ENCODE data around the gene LTB4R2.

The LTB4R2 gene

DNA sequence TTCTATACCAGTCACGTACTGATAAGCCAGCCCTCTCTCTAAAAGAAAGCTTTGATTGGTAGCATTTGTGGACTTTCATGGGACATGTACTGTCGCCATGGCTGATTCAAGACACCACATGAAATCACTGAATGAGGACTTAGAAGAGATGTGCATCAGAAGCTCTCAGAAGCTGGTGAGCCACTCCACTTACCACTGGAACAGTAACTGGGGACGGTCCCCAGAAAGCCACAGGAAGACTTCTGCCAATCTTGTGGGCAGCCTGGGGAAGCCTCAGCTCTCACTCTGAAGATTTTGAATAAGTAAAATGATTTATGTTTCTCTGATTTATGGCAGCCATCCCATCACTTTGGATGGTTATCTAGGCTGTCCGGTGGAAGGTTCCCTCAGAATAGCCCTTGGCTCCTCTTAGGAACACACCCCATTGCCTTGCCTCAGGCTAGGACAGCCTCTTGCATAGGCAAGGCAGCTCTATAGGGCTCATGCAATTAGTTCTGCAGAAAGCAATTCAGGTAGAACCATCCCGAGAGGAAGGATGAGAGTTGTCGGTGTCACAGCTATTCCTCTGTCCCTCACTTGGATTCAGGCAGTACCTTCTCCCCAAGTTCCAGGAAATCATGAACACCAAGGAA is 20.2 kb upstream of the LTB4R2 start:
- Histone ChIP-seq H3K36me3 (ENCODE audit: low read depth) (peaks cover 58% of the 10 kb centered on the region), H3K4me3 (ENCODE audit: severe bottlenecking) (no peak overlapping the region), H3K4me1 (ENCODE audit: insufficient read depth, poor library complexity, severe bottlenecking) (peaks cover 6% of the 10 kb centered on the region), H3K9me3 (ENCODE audit: severe bottlenecking) (no peaks in the 10 kb centered on the region), H3K27ac (ENCODE audit: poor library complexity, severe bottlenecking) (no peak overlapping the region), H3K27me3 (ENCODE audit: insufficient read depth, poor library complexity, severe bottlenecking) (no peaks in the 10 kb centered on the region)
- no peak for TF ChIP-seq CTCF (IDR thresholded peaks at IDR 0.05; ENCODE audit: poor library complexity, severe bottlenecking)
- DNase-seq (ENCODE audit: low spot score) (no peak), ATAC-seq (ENCODE audit: low read depth) (no peak)

DNA sequence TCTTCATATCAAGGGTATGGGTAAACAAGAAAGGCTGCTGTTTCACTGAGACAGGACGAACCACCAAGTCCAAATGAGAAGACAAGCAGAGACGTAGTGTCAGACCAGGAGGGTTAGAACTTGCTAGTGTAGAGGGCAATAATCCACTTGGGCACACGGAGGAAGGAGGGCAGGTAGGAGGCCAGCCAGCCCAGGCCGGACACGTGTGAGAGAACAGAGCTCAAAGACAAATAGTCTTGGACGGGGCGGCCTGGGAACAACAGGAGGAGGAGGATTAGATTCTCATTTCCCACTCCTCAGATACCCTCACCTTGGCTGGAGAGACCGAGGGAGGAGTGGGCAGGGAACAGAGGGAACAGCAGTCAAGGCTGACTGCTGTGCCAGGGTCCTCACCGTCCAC is 19.2 kb upstream of the LTB4R2 start:
- no peaks in the 10 kb centered on the region for H3K27me3 ChIP-seq (ENCODE audit: insufficient read depth, poor library complexity, severe bottlenecking)
- TF ChIP-seq CTCF (IDR thresholded peaks at IDR 0.05; ENCODE audit: poor library complexity, severe bottlenecking): no peak
- DNase-seq (ENCODE audit: low spot score): no peak

GRCh38 chr14:24291446-24292117 is 18.4 kb upstream of the LTB4R2 start:
- no peak for TF ChIP-seq CTCF (IDR thresholded peaks at IDR 0.05; ENCODE audit: poor library complexity, severe bottlenecking)
- ATAC-seq (ENCODE audit: low read depth): no peak
- no peaks in the 10 kb centered on the region for H3K27me3 ChIP-seq (ENCODE audit: insufficient read depth, poor library complexity, severe bottlenecking)
- peaks cover 3% of the 10 kb centered on the region for H3K4me1 ChIP-seq (ENCODE audit: insufficient read depth, poor library complexity, severe bottlenecking)
- H3K9me3 ChIP-seq (ENCODE audit: severe bottlenecking): no peaks in the 10 kb centered on the region
- no peak overlapping the region for H3K4me3 ChIP-seq (ENCODE audit: severe bottlenecking)
- H3K36me3 ChIP-seq (ENCODE audit: low read depth): peaks cover 76% of the 10 kb centered on the region
- DNase-seq (ENCODE audit: low spot score): no peak
- H3K27ac ChIP-seq (ENCODE audit: poor library complexity, severe bottlenecking): no peak overlapping the region

More for the DNA sequence above, 19.2 kb upstream of the LTB4R2 start:
- no peak for ATAC-seq (ENCODE audit: low read depth)
- Histone ChIP-seq H3K4me3 (ENCODE audit: severe bottlenecking) (no peak overlapping the region), H3K4me1 (ENCODE audit: insufficient read depth, poor library complexity, severe bottlenecking) (peaks cover 3% of the 10 kb centered on the region), H3K9me3 (ENCODE audit: severe bottlenecking) (no peaks in the 10 kb centered on the region), H3K36me3 (ENCODE audit: low read depth) (peaks cover 68% of the 10 kb centered on the region), H3K27ac (ENCODE audit: poor library complexity, severe bottlenecking) (no peak overlapping the region)

DNA sequence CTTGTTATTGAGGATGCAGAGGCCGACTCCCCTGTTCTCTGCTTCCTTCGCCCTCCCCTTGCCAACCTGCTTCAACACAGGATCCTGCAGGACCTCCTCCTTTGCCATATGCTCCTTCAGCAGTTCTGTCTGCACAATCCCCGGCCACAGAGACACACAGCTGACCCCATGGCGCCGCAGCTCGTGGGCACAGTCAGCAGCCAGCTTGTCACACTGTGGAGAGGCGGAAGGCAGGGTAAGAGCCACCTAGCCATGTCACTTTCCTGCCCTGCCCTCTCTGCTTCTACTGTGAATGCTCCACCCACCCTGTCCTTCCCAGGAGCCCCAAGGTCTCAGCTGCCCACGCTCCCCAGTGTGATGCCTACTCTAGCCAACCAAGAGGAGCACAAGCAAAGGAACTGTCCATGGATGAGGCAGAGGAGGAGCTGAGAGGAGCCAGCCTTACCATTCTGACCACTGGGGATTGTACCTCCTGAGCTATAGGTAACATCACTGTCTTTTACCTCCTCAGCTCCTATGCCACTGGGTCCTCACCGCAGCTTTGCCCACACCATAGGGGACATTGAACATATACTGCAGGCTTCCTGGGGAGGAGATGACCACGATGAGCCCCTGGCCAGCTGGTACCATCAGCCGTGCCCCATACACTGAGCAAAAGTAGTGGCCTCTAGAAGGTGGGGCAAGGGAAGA is 17.7 kb upstream of the LTB4R2 start:
- H3K4me1 ChIP-seq (ENCODE audit: insufficient read depth, poor library complexity, severe bottlenecking): peaks cover 10% of the 10 kb centered on the region
- H3K9me3 ChIP-seq (ENCODE audit: severe bottlenecking): no peaks in the 10 kb centered on the region
- no peaks in the 10 kb centered on the region for H3K27me3 ChIP-seq (ENCODE audit: insufficient read depth, poor library complexity, severe bottlenecking)
- ATAC-seq (ENCODE audit: low read depth): no peak
- no peak overlapping the region for H3K27ac ChIP-seq (ENCODE audit: poor library complexity, severe bottlenecking)
- DNase-seq (ENCODE audit: low spot score): no peak
- no peak overlapping the region for H3K4me3 ChIP-seq (ENCODE audit: severe bottlenecking)
- no peak for TF ChIP-seq CTCF (IDR thresholded peaks at IDR 0.05; ENCODE audit: poor library complexity, severe bottlenecking)
- peaks cover 83% of the 10 kb centered on the region for H3K36me3 ChIP-seq (ENCODE audit: low read depth)

Data from RWPE2 (cell line).